ENCODE data around the gene IPO7.
"Not testable (repeated sequence)": the region's sequence is repeated elsewhere in the genome, so short reads cannot be mapped to it uniquely, and the experiment has no call there.

IPO7 gene

DNA sequence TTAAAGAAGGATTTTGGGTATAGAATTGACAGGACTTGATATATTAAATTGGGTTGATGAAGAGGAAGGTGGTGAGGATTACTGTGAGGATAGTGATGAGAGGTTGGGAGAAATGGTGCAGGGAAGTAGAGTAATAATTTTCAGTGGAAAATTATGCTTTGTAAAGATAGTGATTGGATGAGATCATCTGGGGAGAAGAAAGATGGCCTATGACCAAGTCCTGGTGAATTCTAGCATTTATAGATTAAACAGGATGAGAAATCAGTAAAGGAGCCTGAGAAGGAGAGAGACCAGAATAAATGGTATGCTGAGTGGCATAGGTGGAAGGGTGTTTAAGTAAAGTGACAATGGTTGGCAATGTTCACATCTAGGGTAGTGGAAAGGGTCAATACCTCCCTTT, 15.0 kb downstream of the IPO7 start:
- no peak for DNase-seq

DNA sequence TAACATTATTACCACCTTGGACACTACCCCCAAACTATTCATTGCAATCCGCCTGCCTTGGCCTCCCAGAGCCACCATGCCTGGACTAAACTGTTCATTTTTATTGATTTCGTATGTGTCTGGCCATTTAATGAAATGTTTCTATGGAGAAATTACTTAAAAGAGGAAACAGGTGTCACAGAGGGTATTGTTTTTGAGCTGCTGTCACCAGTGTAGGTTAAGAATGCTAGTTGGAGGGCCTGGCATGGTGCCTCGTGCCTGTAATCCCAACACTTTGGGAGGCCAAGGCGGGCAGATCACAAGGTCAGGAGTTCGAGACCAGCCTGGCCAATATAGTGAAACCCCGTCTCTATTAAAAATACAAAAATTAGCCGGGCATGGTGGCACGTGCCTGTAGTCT, 17.4 kb downstream of the IPO7 start:
- DNase-seq, result not testable (repeated sequence)

DNA sequence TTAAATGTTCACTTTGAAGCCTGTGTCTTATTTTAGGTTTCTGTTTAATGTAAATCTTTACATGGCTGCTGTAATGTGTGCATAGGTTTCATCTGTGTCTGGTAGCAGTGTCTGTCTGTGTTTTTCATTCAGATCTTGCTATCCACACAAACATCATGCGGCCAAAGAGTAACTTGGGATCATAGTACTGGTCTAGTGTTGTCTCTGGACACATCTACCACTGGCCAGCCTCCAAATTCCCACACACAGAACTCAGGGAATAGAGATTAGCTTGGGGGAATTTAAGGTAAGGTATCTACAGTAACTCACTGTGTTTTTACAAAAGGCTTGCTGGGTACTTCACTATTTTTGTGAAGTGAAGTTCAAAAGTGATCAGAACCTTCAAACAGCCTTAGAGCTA, 44.3 kb downstream of the IPO7 start:
- DNase-seq, result no peak

DNA sequence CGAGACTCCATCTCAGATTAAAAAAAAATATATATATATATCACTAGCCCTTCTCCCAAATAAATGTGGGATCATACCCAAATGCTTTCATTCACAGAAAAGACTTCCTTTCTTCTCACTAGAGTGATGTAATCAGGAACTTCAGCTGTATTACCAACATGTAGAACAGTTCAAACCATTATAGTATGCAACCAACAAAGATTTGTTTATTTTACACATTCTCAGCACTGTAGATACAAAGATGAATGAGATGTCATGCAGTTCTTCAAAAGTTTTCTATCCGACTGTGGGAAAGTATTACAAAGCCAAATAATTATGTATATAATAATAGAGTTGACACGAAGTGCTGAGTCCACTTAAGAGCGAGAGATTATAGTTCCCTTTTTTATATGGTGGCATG, 54.2 kb downstream of the IPO7 start:
- no peak for DNase-seq

DNA sequence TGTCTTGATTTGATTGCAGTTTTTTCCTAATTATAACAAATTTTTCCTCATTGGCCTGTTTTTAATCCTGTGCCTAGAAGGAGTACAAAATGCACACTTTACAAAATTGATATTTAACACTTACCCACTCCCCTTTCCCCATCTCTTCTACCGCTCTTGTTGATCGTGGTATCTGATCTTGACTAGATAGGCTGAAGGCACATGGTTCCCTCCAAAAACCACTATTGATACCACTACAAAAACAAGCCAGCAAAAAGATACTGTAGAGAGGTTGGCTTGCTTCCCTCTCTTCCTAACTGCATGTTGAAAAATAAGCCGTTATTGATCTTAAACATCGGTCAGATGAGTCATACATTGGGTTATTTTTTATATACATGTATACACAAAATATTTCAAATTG, 61.8 kb downstream of the IPO7 start:
- no peak for DNase-seq

DNA sequence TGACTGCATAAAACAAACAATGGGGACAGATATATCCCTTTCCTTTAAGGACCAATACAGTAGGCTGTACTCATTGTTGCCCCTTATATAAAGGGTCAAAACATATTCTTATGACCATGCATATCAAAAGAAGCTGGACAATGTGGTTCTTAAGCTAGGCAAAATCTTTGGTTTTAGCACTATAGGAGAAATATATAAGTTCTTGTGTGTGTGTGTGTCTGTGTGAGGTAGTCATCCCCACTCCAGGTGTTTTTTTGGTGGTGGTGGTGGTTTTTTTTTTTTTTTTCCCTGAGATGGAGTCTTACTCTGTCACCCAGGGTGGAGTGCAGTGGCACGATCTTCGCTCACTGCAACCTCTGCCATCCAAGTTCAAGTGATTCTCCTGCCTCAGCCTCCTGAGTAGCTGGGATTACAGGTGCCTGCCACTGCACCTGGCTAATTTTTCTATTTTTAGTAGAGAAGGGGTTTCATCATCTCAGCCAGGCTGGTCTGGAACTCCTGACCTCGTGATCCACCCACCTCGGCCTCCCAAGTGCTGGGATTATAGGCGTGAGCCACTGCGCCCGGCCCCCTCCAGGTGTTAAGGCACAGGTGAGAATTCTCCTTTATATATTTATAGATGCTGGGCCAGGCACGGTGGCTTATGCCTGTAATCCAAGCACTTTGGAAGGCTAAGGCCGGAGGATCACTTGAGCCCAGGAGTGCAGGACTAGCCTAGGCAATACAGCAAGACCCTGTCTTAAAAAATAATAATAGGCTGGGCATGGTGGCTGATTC, 64.3 kb downstream of the IPO7 start:
- no peak for DNase-seq

DNA sequence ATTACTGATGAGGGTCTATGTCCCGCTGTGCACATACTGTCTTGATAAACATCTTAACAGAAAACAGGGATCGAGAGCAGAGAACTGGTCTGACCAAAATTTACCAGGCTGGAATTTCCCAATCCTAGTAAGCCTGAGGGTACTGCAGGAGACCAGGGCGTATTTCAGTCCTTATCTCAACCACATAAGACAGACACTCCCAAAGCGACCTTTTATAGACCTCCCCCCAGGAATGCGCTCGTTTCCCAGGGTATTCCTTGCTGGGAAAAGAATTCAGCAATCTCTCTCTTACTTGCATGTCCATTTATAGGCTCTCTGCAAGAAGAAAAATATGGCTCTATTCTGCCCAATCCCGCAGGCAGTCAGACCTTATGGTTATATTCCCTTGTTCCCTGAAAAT, 67.6 kb downstream of the IPO7 start:
- DNase-seq, result not testable (repeated sequence)

DNA sequence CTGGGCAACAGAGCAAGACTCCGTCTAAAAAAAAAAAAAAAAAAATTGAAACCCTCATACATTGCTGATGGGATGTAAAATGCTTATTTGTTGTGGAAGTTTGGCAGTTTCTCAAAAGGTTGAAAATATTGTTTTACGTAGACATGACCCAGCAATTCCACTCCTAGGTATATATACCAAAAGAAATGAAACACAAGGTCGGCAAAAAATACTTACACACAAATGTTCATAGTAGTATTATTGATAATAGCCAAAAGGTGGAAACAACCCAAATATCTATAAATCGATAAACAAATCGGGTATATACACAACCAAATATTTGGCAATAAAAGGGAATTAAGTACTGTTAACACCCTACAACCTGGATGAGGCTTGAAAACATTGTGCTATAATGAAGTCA, 71.3 kb downstream of the IPO7 start:
- DNase-seq, result no peak

DNA sequence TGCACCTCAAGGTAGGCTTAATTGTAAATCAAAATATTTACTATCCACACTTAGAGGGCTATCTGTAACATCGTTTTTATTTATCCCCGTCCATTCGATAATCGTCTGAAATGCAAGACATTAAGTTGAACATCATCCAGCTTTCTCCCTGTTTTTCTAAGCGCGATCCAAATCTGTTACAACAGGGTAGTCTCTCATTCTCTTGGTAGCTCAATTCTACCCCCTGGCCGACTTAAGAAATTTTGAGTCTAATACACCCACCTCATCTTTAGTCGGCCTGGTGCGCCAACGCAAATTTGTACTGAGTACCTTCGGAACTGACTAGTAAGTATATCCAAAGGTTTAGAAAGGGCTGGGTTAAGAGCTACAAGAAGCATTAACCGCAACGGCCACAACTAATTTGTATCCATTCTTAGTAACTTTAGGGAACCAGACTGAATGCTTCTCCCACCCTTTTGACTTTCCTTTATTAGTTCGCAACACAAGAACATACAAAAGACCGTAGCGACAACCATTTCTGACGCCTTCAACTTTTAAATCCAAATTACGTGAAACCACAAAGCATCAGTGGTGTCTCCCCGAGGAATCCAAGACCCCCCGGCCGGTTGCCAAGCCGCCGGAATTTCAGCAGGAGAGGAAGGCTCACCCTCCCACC, 75.3 kb downstream of the IPO7 start:
- DNase-seq, result no peak

DNA sequence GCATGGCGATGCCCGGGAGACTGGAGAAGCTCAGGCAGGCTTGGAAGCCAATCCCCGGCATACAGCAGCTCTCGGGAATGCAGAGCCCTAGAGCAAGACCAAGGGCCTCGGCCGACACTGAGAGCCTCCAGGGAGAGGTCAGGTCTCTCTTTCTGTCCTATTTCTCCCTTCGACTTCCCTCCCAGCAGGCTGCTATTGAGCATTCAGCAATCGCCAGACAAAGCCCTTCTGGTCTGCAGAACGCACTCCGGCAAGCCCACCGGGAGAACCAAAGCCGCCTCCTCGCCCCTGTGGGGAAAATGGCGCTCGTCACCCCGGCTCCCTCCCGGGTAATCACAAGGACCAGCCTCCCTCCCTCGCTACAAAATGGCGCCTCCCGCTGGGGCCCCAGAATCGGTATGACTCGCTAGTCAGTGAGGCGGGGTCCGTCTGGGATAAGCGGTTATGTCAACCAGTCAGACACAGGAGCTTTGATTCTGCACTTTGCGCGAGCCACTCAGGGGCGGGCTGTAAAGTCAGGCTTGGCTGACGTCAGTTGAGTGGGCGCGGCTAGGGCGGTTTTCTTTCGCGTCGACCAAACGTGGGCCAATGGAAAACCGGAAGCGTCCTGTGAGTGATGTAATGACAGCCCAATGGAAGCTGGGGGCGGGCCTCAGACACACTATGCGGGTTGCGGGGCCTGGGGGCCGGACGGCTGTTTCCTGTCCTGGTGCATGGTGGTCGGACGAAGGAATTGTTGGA, 76.0 kb downstream of the IPO7 start, which contains the start of gene ZNF143:
Gene ZNF143 (plus strand): TSS at position 691 of the 741 bp plus-strand sequence. CDS start 10,297 bp downstream, outside the sequence.
- DNase-seq, result peak; percentile 100

DNA sequence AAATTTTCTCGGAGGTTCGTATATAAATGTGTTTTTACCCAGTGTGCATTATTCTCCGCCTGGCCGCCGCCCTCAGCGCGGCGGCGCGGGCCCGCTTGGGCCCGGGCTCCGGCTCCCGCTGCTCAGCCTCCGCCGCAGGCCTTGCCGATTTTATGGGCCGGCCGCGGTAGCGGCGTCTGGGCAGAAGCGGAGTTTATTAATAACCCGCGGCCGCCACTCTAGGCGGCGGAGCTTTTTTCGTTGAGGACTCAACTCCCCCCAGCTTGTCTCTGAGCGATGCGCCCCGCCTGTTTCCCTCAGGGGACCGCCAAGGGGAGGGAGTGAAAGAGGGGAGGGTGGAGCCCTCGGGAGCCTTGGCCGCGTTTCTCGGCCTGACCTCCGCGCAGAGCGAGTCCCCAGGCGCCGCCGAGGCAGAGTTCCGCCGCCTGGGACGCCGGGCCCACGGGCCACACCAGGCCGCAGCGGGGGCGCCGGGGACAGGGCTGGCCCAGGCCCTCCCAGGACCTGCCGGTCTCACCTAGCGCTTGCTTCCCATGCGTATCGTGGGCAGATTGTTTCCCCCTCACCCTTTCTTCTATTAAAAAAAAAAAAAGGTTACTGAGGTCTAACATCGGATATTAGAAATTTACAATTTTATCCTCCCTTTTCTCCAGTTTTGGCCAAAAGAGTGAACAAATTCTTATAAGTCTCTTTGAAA, 76.8 kb downstream of the IPO7 start:
- DNase-seq, result peak; percentile 50

DNA sequence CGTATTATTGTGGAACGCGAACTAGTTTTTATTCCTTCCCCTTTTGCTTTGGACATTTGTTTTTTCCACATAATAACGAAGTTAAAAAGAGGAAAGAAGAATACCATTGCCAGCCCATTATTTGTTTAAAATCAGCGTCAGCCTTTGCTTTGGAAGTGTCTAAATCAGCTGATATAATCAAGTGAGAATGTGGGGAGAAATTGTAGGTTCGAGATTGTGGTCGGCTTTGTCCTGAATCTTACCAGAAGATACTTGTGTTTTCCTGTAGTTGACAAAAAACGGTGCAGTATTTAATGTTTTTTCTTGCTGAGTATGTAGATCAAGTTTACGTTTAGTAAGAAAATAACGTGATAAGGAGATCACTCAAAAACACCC, 77.3 kb downstream of the IPO7 start:
- no peak for DNase-seq

DNA sequence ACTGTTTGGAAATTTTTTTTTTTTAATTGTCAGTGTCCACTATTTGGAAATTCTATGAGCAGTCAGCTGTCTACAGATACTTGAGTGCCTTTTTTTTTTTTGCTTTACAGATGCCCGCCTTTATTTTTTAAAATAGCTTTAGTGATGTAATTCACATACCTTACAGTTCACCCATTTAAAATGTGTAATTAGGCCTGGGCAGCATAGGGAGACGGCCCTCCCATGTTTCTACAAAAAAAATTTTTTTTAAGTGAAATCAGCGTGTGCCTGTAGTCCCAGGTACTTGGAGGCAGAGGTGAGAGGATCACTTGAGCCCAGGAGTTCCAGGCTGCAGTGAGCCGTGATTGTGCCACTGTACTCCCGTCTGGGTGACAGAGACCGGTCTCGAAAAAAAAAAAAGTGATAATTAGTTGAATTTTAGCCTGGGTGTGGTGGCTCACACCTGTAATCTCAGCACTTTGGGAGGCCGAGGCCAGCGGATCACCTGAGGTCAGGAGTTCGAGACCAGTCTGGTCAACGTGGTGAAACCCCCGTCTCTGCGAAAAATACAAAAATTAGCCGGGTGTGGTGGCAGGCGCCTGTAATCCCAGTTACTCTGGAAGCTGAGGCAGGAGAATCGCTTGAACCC, 77.8 kb downstream of the IPO7 start:
- DNase-seq, result no peak

DNA sequence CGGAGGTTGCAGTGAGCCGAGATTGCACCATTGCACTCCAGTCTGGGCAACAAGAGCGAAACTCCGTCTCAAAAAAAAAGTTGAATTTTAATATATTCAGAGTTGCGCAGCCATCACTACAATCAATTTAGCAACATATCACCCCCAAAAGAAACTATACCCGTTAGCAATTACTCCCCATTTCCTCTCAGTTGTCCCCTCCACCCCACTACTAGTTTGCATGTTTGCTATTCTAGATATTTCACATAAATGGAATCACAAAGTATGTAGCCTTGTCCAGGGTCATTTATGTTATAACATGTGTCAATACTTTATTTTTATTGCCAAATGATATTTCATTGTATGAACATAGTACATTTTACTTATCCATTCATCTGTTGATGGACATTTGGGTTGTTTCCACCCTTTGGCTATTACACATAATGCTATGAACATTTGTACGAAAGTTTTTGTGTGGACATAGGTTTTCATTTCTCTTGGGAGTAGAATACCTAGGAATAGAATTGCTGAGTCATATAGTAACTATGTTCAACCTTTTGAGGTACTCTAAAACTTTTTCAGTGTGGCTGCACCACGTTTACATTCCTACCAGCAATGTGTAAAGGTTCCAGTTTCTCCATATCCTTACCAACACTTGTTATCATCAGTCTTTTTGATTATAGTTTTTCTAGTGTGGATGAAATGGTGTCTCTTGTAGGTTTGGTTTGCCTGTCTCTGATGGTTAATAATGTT, 78.5 kb downstream of the IPO7 start:
- no peak for DNase-seq

DNA sequence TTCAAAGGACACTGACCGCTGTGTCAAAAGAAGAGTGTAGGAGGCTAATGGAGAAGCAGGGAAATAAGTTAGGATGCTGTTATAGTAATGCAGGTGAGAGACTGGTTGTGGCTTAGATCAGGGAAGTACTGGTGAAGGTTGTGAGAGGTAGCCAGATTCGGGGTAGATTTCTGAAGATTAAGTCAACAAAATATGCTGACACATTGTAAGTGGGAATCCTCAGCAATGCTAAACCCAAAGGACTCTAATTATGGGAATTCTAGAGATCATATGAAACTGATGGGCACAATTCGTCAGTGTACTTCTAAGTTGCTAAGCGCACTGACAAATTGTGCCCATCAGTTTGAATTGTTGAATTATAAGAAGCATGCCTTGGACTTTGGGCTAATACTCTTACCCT, 86.3 kb downstream of the IPO7 start:
- DNase-seq, result no peak

DNA sequence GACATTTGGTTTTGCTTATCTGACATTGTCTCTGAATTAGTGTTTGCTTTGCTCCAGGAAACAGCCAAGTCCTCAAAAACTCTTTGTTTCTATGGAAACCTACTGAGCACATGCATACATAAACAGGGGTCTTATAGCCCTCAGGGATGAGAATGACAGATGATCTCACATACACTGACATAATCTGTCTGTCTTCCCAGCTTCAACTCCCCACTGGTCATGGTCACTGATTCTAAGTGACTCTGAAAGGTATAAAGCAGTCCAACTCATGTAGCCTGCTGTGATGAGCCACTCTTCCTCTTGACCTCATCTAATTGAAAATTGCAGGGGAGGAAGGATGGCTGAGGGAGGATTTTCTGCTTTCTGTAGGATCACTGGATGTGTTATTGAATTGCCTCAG, 89.0 kb downstream of the IPO7 start:
- no peak for DNase-seq

DNA sequence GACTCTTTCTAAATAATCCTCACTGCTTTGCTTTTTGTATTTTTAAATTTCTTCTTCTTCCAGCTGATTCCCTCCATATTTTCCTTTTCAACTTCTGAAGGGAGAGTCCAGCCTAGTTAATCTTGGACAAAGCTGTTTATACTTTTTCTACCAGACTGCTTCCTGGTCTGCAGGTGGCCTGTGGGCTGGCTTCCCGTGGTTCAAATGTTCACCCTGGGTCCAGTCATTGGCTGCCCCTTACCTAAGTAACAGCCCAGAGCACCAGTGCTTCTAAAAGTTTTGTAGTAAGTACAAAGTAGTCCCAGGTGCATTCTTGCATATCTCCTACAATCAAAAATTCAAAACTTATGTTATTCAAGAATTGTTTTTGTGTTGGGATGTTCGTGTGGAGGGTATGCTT, 95.4 kb downstream of the IPO7 start:
- no peak for DNase-seq

DNA sequence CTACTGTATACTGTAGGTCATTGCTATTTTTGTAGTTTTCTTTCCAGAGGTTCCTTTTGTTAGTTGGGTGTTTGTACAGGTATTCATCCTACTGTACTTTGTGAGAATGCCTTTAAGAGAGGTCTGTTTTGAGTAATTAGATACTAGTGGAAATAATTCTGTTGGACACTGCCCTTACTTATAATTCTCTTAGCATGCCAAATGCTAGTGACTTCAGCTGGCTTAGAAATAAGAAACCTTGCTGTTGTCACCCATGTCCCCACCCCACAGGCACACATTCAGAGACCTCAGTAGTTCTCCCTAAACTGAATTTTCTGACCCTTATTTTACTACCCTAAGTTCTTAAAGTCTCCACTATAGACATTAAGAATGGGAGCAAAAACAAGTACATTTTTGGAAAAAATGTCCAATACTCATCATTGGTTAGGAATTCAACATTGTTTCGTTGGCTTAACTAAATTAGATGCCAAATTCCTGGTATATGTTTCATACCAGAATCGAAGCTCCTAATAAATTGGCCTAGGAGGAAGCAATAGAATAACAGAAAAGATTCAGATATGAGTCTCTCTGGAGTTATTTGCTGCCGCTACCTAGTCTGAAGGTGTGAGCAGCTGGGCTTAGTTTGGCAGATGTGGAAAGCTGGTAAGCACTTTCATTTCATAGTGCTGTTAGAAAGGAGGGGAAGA, 104.8 kb downstream of the IPO7 start:
- DNase-seq, result peak; percentile 47

DNA sequence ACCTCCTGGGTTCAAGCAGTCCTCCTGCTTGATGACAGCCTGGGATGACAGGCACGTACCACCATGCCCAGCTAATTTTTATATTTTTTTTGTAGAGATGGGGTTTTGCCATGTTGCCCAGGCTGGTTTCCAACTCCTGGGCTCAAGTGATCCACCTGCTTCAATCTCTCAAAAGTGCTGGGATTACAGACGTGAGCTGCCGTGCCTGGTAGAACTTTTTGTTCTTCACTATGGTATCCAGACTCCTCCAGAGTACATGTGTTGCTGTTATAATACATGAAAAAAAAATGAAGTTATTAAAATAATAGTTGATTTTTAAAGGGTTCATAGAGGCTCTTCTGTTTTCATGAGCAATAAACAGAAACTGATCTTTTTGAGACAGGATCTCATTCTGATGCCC, 105.9 kb downstream of the IPO7 start:
- DNase-seq, result no peak

DNA sequence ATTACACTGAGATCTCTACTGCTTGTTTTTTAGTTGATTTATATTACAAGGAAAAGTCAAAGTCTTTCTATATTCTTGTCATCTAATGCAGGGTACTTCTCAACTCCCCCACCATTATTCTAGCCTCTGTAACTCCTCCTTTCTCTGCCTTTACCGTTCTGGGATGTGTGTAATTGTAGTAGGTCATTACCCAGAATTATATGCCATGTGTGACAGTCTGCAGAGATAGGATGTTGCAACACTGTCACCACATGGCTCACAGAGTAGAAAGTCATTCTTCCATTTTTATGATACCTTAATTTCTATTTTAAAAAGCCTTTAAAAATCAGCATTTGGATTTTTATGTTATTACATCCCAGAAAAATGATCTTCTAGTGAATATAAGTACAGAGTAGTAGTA, 109.0 kb downstream of the IPO7 start:
- no peak for DNase-seq

DNA sequence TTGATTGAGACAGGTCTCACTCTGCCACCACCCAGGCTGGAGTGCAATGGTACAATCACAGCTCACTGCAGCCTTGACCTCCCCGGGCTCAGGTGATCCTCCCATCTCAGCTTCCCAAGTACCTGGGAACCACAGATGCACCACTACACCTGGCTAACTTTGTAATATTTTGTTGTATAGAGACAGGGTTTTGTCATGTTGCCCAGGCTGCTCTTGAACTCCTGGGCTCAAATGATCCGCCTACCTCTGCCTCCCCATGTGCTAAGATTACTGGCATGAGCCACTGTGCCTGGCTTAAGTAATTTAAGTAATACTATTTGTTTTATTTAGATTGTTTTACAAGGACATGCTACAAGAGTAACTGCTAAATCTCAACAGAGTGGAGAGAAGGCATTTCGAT, 109.9 kb downstream of the IPO7 start:
- DNase-seq, result no peak

All from amniotic stem cell (primary cell).